Measurements from ENCODE around the gene NHSL2.
A peak's percentile ranks its signal among the peaks of the same experiment; 100 is the strongest.

Gene NHSL2

GRCh38 chrX:72062916-72063315 is 152.3 kb downstream of the NHSL2 start:
- no peak for DNase-seq (ENCODE audit: low read depth in 2 of 2, low spot score in 1 of 2)

- DNase-seq (ENCODE audit: low read depth in 2 of 2, low spot score in 1 of 2), result no peak
Observed at GRCh38 chrX:72069350-72070160, 158.9 kb downstream of the NHSL2 start.

- DNase-seq (ENCODE audit: low read depth in 2 of 2, low spot score in 1 of 2), result no peak
Observed at GRCh38 chrX:72071213-72071612, 160.6 kb downstream of the NHSL2 start.

- DNase-seq (ENCODE audit: low read depth in 2 of 2, low spot score in 1 of 2), result no peak
Observed at GRCh38 chrX:72073633-72074032, 163.0 kb downstream of the NHSL2 start.

GRCh38 chrX:72078411-72078810 is 167.8 kb downstream of the NHSL2 start:
- DNase-seq (ENCODE audit: low read depth in 2 of 2, low spot score in 1 of 2), result no peak

- no peak for DNase-seq (ENCODE audit: low read depth in 2 of 2, low spot score in 1 of 2)
Observed at GRCh38 chrX:72079607-72080006, 169.0 kb downstream of the NHSL2 start.

GRCh38 chrX:72080150-72080549 is 169.5 kb downstream of the NHSL2 start:
- DNase-seq (ENCODE audit: low read depth in 2 of 2, low spot score in 1 of 2), result no peak

GRCh38 chrX:72080800-72081199 is 170.2 kb downstream of the NHSL2 start:
- no peak for DNase-seq (ENCODE audit: low read depth in 2 of 2, low spot score in 1 of 2)

GRCh38 chrX:72081605-72082320 is 171.1 kb downstream of the NHSL2 start:
- no peak for DNase-seq (ENCODE audit: low read depth in 2 of 2, low spot score in 1 of 2)

GRCh38 chrX:72083291-72083690 is 172.6 kb downstream of the NHSL2 start:
- DNase-seq (ENCODE audit: low read depth in 2 of 2, low spot score in 1 of 2), result no peak

GRCh38 chrX:72084114-72084513 is 173.5 kb downstream of the NHSL2 start:
- no peak for DNase-seq (ENCODE audit: low read depth in 2 of 2, low spot score in 1 of 2)

GRCh38 chrX:72086995-72087394 is 176.3 kb downstream of the NHSL2 start:
- DNase-seq (ENCODE audit: low read depth in 2 of 2, low spot score in 1 of 2), result no peak

GRCh38 chrX:72088761-72089160 is 178.1 kb downstream of the NHSL2 start:
- DNase-seq (ENCODE audit: low read depth in 2 of 2, low spot score in 1 of 2), result no peak

GRCh38 chrX:72089254-72089653 is 178.6 kb downstream of the NHSL2 start:
- DNase-seq (ENCODE audit: low read depth in 2 of 2, low spot score in 1 of 2), result no peak

- peak in 1 of 2 donors; percentile 33 for DNase-seq (ENCODE audit: low read depth in 2 of 2, low spot score in 1 of 2)
Observed at GRCh38 chrX:72094894-72095293, 184.2 kb downstream of the NHSL2 start.

GRCh38 chrX:72095370-72095769 is 184.7 kb downstream of the NHSL2 start:
- DNase-seq (ENCODE audit: low read depth in 2 of 2, low spot score in 1 of 2), result no peak

- no peak for DNase-seq (ENCODE audit: low read depth in 2 of 2, low spot score in 1 of 2)
Observed at GRCh38 chrX:72097098-72097497, 186.5 kb downstream of the NHSL2 start.

- DNase-seq (ENCODE audit: low read depth in 2 of 2, low spot score in 1 of 2), result no peak
Observed at GRCh38 chrX:72100051-72100755, 189.6 kb downstream of the NHSL2 start.

GRCh38 chrX:72100824-72101351 is 190.2 kb downstream of the NHSL2 start:
- peak; percentile 27 to 38 for DNase-seq (ENCODE audit: low read depth in 2 of 2, low spot score in 1 of 2)

- DNase-seq (ENCODE audit: low read depth in 2 of 2, low spot score in 1 of 2), result no peak
Observed at GRCh38 chrX:72101597-72102037, 191.0 kb downstream of the NHSL2 start.

GRCh38 chrX:72102126-72102525 is 191.5 kb downstream of the NHSL2 start:
- DNase-seq (ENCODE audit: low read depth in 2 of 2, low spot score in 1 of 2), result no peak

GRCh38 chrX:72102760-72103159 is 192.1 kb downstream of the NHSL2 start:
- no peak for DNase-seq (ENCODE audit: low read depth in 2 of 2, low spot score in 1 of 2)

Measured in stimulated activated CD8-positive, alpha-beta memory T cell treated with anti-CD3 and anti-CD28 coated beads, Interleukin-4, amount 100 ng/mL, for 1 hour (primary cell).